Measurements from ENCODE around the gene CDK14.

DNA sequence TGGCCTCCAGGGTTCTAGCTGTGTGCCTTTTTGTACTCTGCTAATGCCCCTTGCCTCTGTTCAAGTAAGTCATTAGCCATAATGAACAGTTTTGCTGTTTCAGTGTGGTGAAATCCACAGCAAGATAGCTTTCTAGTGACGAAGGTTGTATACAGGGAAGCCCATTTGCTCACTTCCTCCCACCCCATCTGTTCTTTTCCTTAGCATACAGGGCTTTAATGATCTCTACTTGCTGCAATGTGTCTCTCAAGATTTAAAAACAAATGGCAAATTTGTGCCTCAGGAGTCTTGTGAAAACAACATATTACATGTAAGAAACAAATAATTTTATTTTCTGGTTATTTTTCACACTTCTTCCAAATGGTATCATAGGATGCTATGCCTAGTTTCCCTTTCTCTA, 243.2 kb downstream of the CDK14 start:
- no peak for TF ChIP-seq POLR2A (IDR thresholded peaks at IDR 0.05)
- no peak for TF ChIP-seq EP300 (IDR thresholded peaks at IDR 0.05)

All from ovary (tissue), 1 donor.